WTC11 (cell line): ENCODE measurements around the gene KLHL12.
"Not testable (repeated sequence)": the region's sequence is repeated elsewhere in the genome, so short reads cannot be mapped to it uniquely, and the experiment has no call there.

ENCODE experiments used
- CTCF ChIP-seq: fragments of 200-600 bp; IDR thresholded peaks from 2 replicates; pipeline ENCODE4 v1.8.0; 2022; ENCODE audit warnings: antibody characterized with exemption
- SP1 ChIP-seq: sonication (generic); formaldehyde crosslinking; conservative IDR thresholded peaks from 2 replicates; pipeline ENCODE4 v1.8.1; 2022; ENCODE audit warnings: missing genetic modification reagents
- ZNF263 ChIP-seq: sonication (generic); formaldehyde crosslinking; IDR thresholded peaks from 2 replicates; pipeline ENCODE4 v1.8.1; 2022; ENCODE audit warnings: low read depth, mild to moderate bottlenecking, moderate library complexity, missing genetic modification reagents

GRCh38 chr1:202936409-202936808 is 9.4 kb upstream of the KLHL12 start:
- not testable (repeated sequence) for TF ChIP-seq ZNF263 (CRISPR knock-in tag); CTCF; SP1
